Stimulated activated effector memory CD8-positive, alpha-beta T cell treated with anti-CD3 and anti-CD28 coated beads, Interleukin-12 subunit alpha, Interleukin-12 subunit beta, amount 100 ng/mL, for 72 hours (primary cell): ENCODE results near the gene PRKAG1.

Experiments
- ATAC-seq: fragments of 150-1000 bp; cut with Tn5 transposase; 2 replicates; pipeline ENCODE4 v1.10.0; 2021
- DNase-seq, 2 donors: peaks; one replicate each; pipeline ENCODE4 v3.0.0; 2021 to 2022; ENCODE audit warnings: low spot score in 2 of 2
- H3K27ac Mint-ChIP-seq: one replicate; pipeline ENCODE4 v1.8.0; 2022; ENCODE audit warnings: mild to moderate bottlenecking, mixed read lengths
- H3K36me3 Mint-ChIP-seq: one replicate; pipeline ENCODE4 v1.8.0; 2022; ENCODE audit warnings: mild to moderate bottlenecking, mixed read lengths
- H3K4me1 Mint-ChIP-seq: one replicate; pipeline ENCODE4 v1.8.0; 2022; ENCODE audit warnings: mixed read lengths
- H3K4me3 Mint-ChIP-seq: one replicate; pipeline ENCODE4 v1.8.0; 2022; ENCODE audit warnings: mild to moderate bottlenecking, mixed read lengths
- H3K9me3 Mint-ChIP-seq: one replicate; pipeline ENCODE4 v1.8.0; 2022; ENCODE audit warnings: mixed read lengths

PRKAG1 gene

GRCh38 chr12:49014547-49014946 lies 4.0 kb downstream of the PRKAG1 start:
- Mint-ChIP-seq H3K4me3 (no peak overlapping the region), H3K36me3 (peaks cover 85% of the 10 kb centered on the region), H3K27ac (no peak overlapping the region), H3K4me1 (peaks cover 40% of the 10 kb centered on the region), H3K9me3 (no peaks in the 10 kb centered on the region)
- ATAC-seq (no peak), DNase-seq (no peak)

DNA sequence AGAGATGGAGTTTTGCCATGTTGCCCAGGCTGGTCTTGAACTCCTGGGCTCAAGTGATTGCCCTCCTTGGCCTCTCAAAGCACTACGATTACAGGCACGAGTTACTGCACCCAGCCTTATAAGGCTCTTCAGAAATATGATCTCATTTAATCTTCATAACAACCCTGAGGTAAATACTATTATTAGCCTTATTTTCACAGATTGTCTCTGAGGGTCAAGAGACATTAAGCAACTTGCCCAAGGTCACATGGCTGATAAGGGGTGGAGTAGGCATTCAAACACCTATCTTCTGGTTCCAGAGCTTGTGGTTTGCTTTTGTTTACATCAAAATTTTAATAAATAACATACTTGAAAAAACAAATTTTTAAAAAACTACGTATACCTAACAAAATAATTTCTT lies 5.1 kb downstream of the PRKAG1 start:
- Mint-ChIP-seq H3K4me1 (peaks cover 33% of the 10 kb centered on the region), H3K27ac (no peak overlapping the region), H3K36me3 (peaks cover 91% of the 10 kb centered on the region), H3K9me3 (no peaks in the 10 kb centered on the region), H3K4me3 (no peak overlapping the region)
- DNase-seq (no peak), ATAC-seq (no peak)

- DNase-seq (no peak), ATAC-seq (no peak)
- peaks cover 31% of the 10 kb centered on the region for H3K4me1 Mint-ChIP-seq
- H3K4me3 Mint-ChIP-seq, result no peak overlapping the region
- no peaks in the 10 kb centered on the region for H3K9me3 Mint-ChIP-seq
- peaks cover 91% of the 10 kb centered on the region for H3K36me3 Mint-ChIP-seq
- no peak overlapping the region for H3K27ac Mint-ChIP-seq
Observed at GRCh38 chr12:49012739-49013138, 5.8 kb downstream of the PRKAG1 start.

GRCh38 chr12:49010092-49010668 lies 8.4 kb downstream of the PRKAG1 start:
- ATAC-seq (no peak), DNase-seq (no peak)
- Mint-ChIP-seq H3K4me1 (peaks cover 7% of the 10 kb centered on the region), H3K27ac (no peak overlapping the region), H3K36me3 (peaks cover 90% of the 10 kb centered on the region), H3K4me3 (no peak overlapping the region), H3K9me3 (no peaks in the 10 kb centered on the region)

- peaks cover 5% of the 10 kb centered on the region for H3K4me1 Mint-ChIP-seq
- H3K4me3 Mint-ChIP-seq, result no peak overlapping the region
- DNase-seq, result no peak
- no peak for ATAC-seq
- H3K27ac Mint-ChIP-seq, result no peak overlapping the region
- H3K9me3 Mint-ChIP-seq, result no peaks in the 10 kb centered on the region
- H3K36me3 Mint-ChIP-seq, result peaks cover 95% of the 10 kb centered on the region
Observed at GRCh38 chr12:49008943-49009342, 9.6 kb downstream of the PRKAG1 start.

- no peak for DNase-seq
- Mint-ChIP-seq H3K36me3 (peaks cover 61% of the 10 kb centered on the region), H3K4me3 (peak overlapping the region; percentile 75), H3K4me1 (peaks cover 49% of the 10 kb centered on the region), H3K9me3 (no peaks in the 10 kb centered on the region), H3K27ac (no peak overlapping the region)
- ATAC-seq, result no peak
Observed at GRCh38 chr12:49000346-49000745, 18.2 kb downstream of the PRKAG1 start.

DNA sequence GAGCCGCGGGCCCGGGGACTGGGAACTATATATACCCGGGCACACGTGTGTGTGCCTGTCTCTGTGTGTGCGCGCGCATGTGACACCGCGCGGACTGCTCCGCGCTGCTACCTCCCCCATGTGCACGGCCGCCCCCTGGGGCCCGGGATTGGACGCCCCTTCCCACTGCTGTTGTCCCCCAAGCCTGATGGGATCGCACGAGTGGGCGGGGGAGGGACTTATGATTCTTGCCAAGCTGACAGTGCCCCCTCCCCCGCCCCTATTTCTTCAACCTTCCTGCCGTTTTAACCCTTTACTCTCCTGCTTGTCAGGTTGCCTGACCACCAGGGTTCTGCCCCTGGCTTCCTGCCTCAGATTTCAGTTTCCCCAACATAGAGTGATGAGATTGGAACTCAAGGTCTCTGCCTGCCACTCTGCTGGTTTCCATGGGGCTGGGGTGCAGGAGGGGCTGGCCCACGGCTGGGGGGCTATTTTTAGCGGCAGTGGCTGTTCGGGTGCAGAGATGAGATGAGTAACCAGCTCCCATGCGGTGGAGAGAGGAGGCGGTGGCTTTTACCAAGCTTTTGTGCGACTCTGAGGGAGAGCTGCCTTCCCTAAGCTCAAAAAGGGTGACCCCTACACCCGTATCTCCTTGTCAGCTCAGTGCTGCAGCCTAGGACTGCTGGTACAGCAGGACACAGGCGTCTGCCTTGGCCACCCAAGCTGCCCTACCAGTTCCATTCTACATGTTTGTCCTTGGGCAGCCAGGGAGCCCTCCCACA lies 19.0 kb downstream of the PRKAG1 start, which contains the start of gene DDN:
Gene DDN (minus strand): TSS at position 5 of the 761 bp plus-strand sequence. CDS start 88 bp downstream, outside the sequence.
- Mint-ChIP-seq H3K9me3 (no peaks in the 10 kb centered on the region), H3K4me3 (peak within 1 kb of the TSS; percentile 75), H3K27ac (peak within 1 kb of the TSS; percentile 50), H3K4me1 (peaks cover 54% of the 10 kb centered on the region), H3K36me3 (peaks cover 53% of the 10 kb centered on the region)
- peak; percentile 73 for ATAC-seq
- DNase-seq, result peak; percentile 28 to 69

- Mint-ChIP-seq H3K9me3 (no peaks in the 10 kb centered on the region), H3K36me3 (peaks cover 45% of the 10 kb centered on the region), H3K4me1 (peaks cover 54% of the 10 kb centered on the region), H3K27ac (no peak overlapping the region), H3K4me3 (peak overlapping the region; percentile 75)
- DNase-seq (peak in 1 of 2 donors; percentile 65), ATAC-seq (peak; percentile 39)
Observed at GRCh38 chr12:48998497-48999353, 19.9 kb downstream of the PRKAG1 start.

GRCh38 chr12:48997719-48998496 lies 20.7 kb downstream of the PRKAG1 start:
- no peaks in the 10 kb centered on the region for H3K9me3 Mint-ChIP-seq
- H3K36me3 Mint-ChIP-seq, result peaks cover 37% of the 10 kb centered on the region
- H3K4me3 Mint-ChIP-seq, result peak overlapping the region; percentile 75
- peak; percentile 28 to 68 for DNase-seq
- peak; percentile 15 for ATAC-seq
- peaks cover 53% of the 10 kb centered on the region for H3K4me1 Mint-ChIP-seq
- no peak overlapping the region for H3K27ac Mint-ChIP-seq

DNA sequence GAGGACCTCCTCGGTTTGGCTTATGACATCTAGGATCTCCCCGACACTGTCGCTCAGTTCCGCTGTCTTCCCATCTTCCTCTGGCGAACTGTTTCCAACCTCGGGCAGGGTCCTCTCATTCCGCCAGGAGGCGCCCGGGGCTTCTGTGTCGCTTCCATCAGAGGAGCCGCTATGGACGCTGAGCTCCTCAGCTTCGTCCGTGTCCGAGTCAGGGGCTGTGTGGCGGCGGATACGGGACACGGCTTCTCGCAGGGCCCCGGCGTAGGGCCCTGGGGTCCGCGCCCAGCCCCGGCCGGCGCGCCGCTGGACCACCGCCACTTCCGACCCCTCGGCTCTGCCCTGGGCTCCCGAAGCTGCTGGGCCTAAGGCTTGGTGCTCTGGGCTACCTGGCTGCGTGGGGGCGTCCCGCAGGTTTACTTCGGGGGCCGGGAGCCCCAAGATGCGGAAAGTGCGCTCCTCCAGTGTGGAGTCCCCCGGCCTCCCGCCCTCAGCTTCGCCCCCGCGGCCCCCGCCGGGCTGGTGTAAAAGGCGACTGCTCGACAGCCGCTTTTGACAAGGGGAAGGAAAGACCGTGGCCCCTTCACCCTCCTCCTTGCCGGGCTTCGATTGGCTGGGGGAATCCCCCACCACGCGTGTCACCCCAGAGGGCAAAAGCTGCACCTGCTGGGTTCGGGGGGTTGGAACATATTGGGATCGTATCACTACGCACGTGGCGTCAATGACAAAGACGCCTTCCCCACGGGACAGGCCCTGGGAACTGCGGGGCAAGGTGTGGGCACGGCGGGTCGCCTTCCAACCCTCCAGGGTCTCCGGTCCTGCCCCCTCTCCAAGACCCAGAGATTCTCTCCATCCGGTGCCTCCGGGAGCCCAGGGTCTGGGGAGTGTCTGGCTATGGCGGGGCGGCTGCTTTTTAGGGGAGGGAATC lies 21.5 kb downstream of the PRKAG1 start:
- ATAC-seq, result peak; percentile 55
- peak overlapping the region; percentile 75 for H3K4me3 Mint-ChIP-seq
- peaks cover 28% of the 10 kb centered on the region for H3K36me3 Mint-ChIP-seq
- no peak overlapping the region for H3K27ac Mint-ChIP-seq
- peaks cover 50% of the 10 kb centered on the region for H3K4me1 Mint-ChIP-seq
- DNase-seq, result peak; percentile 40 to 72
- no peaks in the 10 kb centered on the region for H3K9me3 Mint-ChIP-seq

GRCh38 chr12:48995086-48995879 lies 23.3 kb downstream of the PRKAG1 start:
- peaks cover 10% of the 10 kb centered on the region for H3K36me3 Mint-ChIP-seq
- peaks cover 41% of the 10 kb centered on the region for H3K4me1 Mint-ChIP-seq
- no peaks in the 10 kb centered on the region for H3K9me3 Mint-ChIP-seq
- peak; percentile 21 to 75 for DNase-seq
- ATAC-seq, result peak; percentile 39
- peak overlapping the region; percentile 15 for H3K27ac Mint-ChIP-seq
- peak overlapping the region; percentile 16 for H3K4me3 Mint-ChIP-seq

DNA sequence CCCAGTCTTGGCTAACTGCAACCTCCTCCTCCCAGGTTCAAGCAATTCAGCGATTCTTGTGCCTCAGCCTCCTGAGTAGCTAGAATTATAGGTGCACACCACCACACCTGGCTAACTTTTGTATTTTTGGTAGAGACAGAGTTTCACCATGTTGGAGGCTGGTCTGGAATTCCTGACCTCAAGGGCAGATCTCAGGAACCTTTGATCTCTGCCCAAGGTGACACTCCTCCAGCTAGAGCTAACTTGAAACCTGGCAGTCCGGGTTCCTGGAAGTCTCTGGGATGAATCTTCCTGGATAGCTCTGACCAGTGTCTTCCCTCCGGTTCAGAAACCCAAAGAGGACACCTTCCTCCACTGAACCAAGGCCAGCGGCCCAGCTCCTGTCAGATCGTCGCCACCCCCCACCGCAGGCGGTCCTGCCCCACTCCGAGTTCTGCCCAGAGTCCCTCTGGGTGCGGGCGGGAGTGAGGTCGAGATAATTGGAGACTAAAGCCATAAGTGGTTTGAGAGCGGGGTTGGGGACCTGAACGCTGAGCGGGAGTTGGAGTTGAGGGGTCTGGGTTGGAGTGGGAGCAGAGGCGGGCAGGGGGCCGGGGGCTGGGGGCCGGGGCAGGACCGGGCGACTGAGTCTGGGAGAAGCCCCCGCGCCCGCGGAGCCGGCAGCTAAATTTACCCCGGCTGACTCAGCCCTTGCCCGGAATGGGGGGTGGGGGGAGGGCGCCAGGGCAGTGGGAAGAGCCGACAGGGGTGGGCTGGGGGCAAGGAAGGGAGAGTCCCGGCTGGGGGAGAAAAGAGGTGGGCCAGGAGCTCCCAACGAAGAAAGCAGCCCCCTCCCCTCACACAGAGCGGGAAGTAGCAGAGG lies 24.1 kb downstream of the PRKAG1 start:
- Mint-ChIP-seq H3K4me1 (peaks cover 33% of the 10 kb centered on the region), H3K4me3 (no peak overlapping the region), H3K9me3 (no peaks in the 10 kb centered on the region), H3K36me3 (peaks cover 2% of the 10 kb centered on the region), H3K27ac (no peak overlapping the region)
- no peak for ATAC-seq
- DNase-seq, result no peak

DNA sequence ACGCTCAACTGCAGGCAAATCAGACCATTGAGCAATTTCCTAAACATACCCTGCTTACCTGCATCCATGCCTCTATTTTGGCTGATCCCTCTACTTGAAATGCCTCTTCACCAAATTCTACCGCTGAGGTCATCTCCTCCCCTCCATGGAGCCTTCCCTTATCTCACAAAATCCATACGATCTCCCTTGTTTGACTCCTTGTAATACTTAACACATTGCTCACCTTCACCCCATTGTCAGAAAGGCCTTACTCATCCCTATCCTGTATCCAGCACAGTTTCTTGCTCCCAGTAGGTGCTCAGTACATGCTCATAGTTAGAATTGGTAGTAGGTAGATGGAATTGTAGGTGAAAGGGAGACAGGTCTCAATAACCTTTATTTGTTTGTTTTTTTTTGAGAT lies 24.8 kb downstream of the PRKAG1 start:
- Mint-ChIP-seq H3K4me1 (peaks cover 29% of the 10 kb centered on the region), H3K4me3 (no peak overlapping the region), H3K9me3 (no peaks in the 10 kb centered on the region), H3K36me3 (no peaks in the 10 kb centered on the region), H3K27ac (no peak overlapping the region)
- no peak for DNase-seq
- ATAC-seq, result no peak
